Chondrocyte (in vitro differentiated cells): ENCODE results near the gene GPA33. TPM values are rescaled to one million over a fixed set of nuclear protein-coding genes. Genes with fewer than 3 reads are reported as not detected.

Experiments used
- DNase-seq: peaks from one replicate; pipeline ENCODE4 v3.0.0; 2021; ENCODE audit warnings: mixed read lengths, low spot score
- H3K27ac Mint-ChIP-seq: one replicate; pipeline ENCODE4 v1.8.0; 2021; ENCODE audit warnings: mild to moderate bottlenecking, moderate library complexity, mixed read lengths; ENCODE audit not compliant: unreplicated experiment
- H3K27me3 Mint-ChIP-seq: 2 replicates; pipeline ENCODE4 v1.8.0; 2021; ENCODE audit warnings: low read depth, mixed read lengths
- H3K36me3 Mint-ChIP-seq: 2 replicates; pipeline ENCODE4 v1.8.0; 2021; ENCODE audit warnings: low read depth, mixed read lengths
- H3K4me1 Mint-ChIP-seq: 2 replicates; pipeline ENCODE4 v1.8.0; 2021; ENCODE audit warnings: low read depth, mild to moderate bottlenecking, mixed read lengths
- H3K4me3 Mint-ChIP-seq: one replicate; pipeline ENCODE4 v1.8.0; 2021; ENCODE audit warnings: mild to moderate bottlenecking, moderate library complexity, mixed read lengths; ENCODE audit not compliant: unreplicated experiment
- H3K9me3 Mint-ChIP-seq: 2 replicates; pipeline ENCODE4 v1.8.0; 2021; ENCODE audit warnings: low read depth, mixed read lengths
- total RNA-seq: library from RNA; stranded (reverse); gene quantifications from 3 replicates; pipeline ENCODE4 v1.2.1, GENCODE V29; 2021
- TF ChIP-seq, protein P1 (sequence below): fragments of 200-600 bp; sonication (generic); IDR thresholded peaks from 2 replicates; pipeline ENCODE4 v1.5.0; 2021; ENCODE audit warnings: antibody characterized with exemption, mild to moderate bottlenecking, moderate library complexity

GPA33 gene
- total RNA-seq, 1 donor from 2014 or later, result not detected

DNA sequence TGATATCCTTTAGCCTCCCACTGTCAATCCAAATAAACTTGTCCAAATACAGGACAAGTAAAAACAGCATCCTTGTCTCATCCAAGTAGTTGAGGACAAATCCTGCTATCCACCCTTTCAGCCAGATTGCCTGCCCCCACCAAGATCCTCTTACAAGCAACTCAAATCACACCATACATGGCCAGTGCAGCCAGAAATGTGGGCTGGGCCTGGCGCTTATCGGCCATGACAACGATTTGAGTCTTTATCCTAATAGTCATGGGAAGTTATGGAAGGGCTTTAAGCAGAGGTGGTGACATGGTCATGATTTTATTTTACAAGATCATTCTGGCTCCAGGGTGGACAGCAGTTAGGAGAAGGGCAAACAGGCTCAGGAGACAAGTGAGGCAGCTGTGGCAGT, 6.3 kb downstream of the GPA33 start:
- Mint-ChIP-seq H3K9me3 (no peaks in the 10 kb centered on the region), H3K4me3 (no peak overlapping the region), H3K27me3 (peaks cover 8% of the 10 kb centered on the region), H3K27ac (no peak overlapping the region), H3K4me1 (no peaks in the 10 kb centered on the region), H3K36me3 (no peaks in the 10 kb centered on the region)
- TF ChIP-seq, protein P1, sequence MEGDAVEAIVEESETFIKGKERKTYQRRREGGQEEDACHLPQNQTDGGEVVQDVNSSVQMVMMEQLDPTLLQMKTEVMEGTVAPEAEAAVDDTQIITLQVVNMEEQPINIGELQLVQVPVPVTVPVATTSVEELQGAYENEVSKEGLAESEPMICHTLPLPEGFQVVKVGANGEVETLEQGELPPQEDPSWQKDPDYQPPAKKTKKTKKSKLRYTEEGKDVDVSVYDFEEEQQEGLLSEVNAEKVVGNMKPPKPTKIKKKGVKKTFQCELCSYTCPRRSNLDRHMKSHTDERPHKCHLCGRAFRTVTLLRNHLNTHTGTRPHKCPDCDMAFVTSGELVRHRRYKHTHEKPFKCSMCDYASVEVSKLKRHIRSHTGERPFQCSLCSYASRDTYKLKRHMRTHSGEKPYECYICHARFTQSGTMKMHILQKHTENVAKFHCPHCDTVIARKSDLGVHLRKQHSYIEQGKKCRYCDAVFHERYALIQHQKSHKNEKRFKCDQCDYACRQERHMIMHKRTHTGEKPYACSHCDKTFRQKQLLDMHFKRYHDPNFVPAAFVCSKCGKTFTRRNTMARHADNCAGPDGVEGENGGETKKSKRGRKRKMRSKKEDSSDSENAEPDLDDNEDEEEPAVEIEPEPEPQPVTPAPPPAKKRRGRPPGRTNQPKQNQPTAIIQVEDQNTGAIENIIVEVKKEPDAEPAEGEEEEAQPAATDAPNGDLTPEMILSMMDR, result no peak
- DNase-seq, result no peak

DNA sequence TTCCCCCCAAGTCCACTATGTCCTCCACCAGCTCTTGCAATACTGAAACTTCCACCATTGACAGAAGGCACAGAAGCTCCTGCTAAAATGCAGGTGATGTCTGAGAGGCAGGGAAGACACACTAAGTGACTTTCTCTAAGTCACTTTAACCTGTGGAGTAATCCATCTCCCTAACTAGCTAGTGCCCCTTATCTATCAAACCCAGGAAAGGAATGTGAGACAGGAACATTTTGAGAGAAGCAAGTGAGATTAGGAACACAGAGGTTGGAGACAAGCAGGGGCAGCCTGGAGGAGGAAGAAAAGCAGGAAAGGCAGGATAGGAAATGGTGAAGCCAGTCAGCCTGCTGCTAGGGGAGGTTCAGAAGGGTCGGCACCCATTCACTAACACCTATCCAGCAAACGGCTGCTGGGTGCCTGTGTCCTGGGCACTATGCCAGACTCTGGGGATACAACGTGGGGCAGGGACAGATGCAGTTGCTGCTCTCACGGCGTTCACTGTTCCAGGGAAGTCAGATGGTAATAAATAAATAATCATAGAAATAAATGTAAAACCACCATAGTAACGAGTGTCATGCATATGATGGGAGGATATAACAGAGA, 7.0 kb downstream of the GPA33 start:
- no peaks in the 10 kb centered on the region for H3K9me3 Mint-ChIP-seq
- TF ChIP-seq, protein P1, result no peak
- H3K27ac Mint-ChIP-seq, result no peak overlapping the region
- peaks cover 8% of the 10 kb centered on the region for H3K27me3 Mint-ChIP-seq
- H3K4me1 Mint-ChIP-seq, result no peaks in the 10 kb centered on the region
- no peak for DNase-seq
- H3K4me3 Mint-ChIP-seq, result no peak overlapping the region
- no peaks in the 10 kb centered on the region for H3K36me3 Mint-ChIP-seq

DNA sequence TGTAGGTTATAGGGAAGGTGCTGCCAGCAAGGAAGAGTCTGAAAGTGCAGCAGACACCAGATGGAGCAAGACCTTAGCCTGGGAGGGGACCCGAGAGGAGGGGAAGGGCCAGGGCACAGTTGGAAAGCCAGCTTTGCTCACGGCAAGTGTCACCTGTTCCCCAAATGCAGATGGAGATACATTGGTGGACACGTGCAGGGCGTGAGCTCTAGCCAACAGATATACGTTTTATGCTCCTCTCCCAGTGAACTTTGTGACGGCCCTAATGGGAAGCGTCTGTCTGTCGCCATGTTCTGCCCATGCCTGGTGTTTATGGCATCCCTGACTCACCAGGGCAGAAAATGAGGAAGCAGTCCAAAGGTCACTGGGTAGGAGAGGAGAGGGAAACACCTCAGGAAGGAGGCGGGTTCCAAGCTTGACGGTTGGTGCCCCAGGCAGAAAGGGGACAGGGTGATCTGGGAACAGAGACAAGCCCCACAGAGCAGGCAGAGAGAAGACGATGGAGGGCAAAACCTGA, 7.6 kb downstream of the GPA33 start:
- H3K27ac Mint-ChIP-seq, result no peak overlapping the region
- no peak for DNase-seq
- no peaks in the 10 kb centered on the region for H3K36me3 Mint-ChIP-seq
- H3K4me1 Mint-ChIP-seq, result no peaks in the 10 kb centered on the region
- TF ChIP-seq, protein P1, result no peak
- peaks cover 8% of the 10 kb centered on the region for H3K27me3 Mint-ChIP-seq
- no peak overlapping the region for H3K4me3 Mint-ChIP-seq
- H3K9me3 Mint-ChIP-seq, result no peaks in the 10 kb centered on the region

DNA sequence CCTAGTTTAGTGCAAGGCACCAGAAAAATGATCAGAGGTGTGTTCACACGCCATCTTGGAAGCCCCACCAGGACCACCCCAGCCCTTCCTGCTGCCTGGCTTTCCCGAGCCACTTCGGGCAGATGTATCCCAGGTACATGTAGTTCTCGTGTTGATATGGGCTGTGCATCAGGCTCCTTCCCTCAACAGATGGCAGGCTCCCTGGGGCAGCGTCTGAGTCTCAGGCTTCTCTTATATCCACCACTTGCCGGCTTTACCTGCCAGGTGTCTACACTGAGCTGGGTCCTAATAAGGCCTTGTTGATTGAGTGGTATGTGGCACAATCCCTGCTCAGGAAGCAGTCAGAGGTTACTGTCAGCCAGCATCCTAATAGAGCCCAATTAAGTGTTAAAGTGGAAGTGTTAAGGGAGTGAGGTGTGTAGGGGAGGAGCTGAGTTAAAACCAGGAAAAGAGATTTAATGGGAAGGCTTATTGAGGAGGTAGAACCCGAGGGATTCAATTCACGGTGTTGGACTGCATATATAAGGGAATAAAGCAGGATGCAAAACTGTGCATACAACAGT, 8.5 kb downstream of the GPA33 start:
- Mint-ChIP-seq H3K27me3 (peaks cover 8% of the 10 kb centered on the region), H3K27ac (no peak overlapping the region), H3K4me1 (no peaks in the 10 kb centered on the region), H3K4me3 (no peak overlapping the region), H3K9me3 (no peaks in the 10 kb centered on the region), H3K36me3 (no peaks in the 10 kb centered on the region)
- no peak for DNase-seq
- TF ChIP-seq, protein P1, result no peak

DNA sequence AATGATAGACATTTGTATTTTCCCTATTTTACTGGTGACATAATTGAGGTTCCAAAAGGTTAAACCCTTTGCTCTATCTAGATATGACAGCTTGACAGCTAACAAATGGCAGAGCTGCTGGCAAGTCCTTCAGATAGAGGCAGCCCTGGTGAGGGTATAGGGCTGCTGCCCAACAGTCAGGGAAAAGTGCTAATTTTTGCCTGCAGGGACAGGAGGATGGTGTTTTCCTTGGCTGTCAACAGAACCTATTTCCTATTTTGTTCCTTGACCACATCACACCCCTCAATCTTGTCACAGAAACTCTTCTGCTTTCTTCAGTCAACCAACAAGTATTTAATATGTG, 12.3 kb downstream of the GPA33 start:
- Mint-ChIP-seq H3K4me1 (peaks cover 5% of the 10 kb centered on the region), H3K4me3 (no peak overlapping the region), H3K27ac (no peak overlapping the region), H3K36me3 (peaks cover 2% of the 10 kb centered on the region), H3K9me3 (no peaks in the 10 kb centered on the region), H3K27me3 (peaks cover 8% of the 10 kb centered on the region)
- no peak for DNase-seq
- TF ChIP-seq, protein P1, result no peak
